HG03280 (cell line): Measurements from ENCODE around the gene TXNDC12.
"Not testable (repeated sequence)": the region's sequence is repeated elsewhere in the genome, so short reads cannot be mapped to it uniquely, and the experiment has no call there.

Source experiments
- ATAC-seq: cut with Tn5 transposase; IDR thresholded peaks from one replicate; pipeline ENCODE4 v1.9.1; 2021; ENCODE audit warnings: mild to moderate bottlenecking, moderate library complexity; ENCODE audit not compliant: unreplicated experiment

TXNDC12 gene

GRCh38 chr1:52049337-52049736, 5.7 kb downstream of the TXNDC12 start:
- ATAC-seq = not testable (repeated sequence)

GRCh38 chr1:52045666-52046195, 9.3 kb downstream of the TXNDC12 start:
- not testable (repeated sequence) for ATAC-seq

GRCh38 chr1:52045236-52045635, 9.8 kb downstream of the TXNDC12 start:
- ATAC-seq = no peak

DNA sequence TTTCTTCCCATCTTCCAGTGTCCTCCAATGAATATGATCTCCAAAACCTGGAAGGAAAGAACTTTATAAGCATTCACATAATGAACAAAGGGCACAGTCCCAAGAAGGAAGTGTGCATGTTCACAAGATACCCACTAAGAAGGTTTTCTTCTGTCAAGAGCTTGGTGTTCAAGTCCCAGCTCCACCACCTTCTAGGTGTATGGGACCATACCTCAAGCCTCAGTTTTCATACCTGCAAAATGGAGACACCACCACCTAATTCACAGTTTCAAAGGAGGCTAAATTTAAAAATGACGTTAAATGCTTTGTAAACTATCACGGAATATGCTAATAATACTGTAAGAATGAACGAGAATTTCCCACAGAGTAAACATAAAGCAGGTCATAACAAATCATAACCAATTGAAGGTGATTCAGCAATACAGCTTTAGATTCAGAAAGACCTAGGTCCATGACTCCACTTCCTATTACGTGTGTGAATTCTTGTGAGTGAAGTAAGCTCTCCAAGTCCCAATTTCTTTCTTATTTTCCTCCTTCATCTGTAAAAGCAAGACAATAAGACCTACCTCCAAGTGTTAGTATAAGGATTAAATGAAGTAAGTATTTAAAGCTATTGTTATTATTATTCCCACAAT, 13.3 kb downstream of the TXNDC12 start:
- no peak for ATAC-seq

GRCh38 chr1:52037909-52038308, 17.1 kb downstream of the TXNDC12 start:
- no peak for ATAC-seq

GRCh38 chr1:52037402-52037814, 17.6 kb downstream of the TXNDC12 start:
- no peak for ATAC-seq

- no peak for ATAC-seq
Measured at GRCh38 chr1:52034050-52034384, 21.0 kb downstream of the TXNDC12 start.

DNA sequence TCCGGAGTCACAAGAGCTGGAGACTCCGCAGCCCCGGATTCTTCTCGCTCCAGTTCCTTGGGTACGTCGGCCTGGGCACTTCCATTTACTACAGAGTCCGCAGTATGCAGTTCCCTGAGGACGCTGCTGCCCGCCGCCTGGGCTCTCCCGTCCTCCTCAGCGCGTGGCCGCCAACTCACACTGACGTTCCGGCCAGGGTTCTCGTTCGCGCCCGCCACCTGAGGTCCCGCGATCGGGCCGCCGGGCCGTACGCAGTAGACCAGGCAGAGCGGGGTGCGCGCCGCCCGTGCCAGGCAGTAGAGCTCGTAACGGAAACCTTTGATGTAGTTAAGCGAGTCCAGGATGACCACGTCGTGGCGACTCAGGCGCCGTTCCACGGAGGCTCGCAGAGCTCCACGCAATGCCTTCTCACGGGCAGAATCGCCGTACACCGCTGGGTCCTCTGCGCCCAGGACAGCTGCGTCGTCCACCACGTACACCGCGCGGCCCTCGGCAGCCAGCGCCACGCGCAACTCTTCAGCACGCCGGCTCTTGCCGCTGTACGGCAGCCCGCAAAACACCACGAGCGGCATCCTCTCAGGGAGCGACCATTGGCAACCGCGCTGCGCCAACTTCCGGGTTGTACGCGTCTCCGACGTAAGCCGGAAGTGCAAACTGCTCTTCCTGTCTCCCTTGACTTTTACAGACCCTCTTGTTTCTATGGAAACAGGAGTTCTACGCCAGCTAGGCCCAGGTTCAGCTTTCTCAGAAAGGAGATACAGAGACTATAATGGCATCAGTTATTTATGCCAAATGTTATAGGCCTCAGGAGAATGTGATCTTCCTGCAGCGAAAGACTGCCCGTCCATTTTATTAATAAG, 21.6 kb downstream of the TXNDC12 start, which contains the start of gene KTI12:
KTI12 (minus strand) TSS at position 621 of the 860 bp plus-strand sequence; CDS start at position 572, 49 bp downstream.
- ATAC-seq = peak; percentile 75

DNA sequence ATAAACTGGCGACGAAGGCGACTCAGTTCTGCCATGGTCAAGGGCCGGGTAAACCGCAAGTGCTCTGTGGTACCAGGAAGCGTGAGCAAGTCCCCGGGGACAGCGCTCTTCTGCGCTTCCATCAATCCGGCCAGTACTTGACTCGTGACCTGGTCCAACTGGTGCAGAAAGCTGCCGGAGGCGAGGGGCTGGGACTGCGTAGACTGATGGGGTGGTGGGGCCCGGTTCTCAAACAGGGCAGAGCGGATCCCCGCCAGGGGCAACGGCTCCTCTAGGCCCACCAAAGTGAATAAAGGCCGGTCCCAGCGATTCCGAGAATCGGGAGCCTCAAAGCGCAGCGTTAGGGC, 22.2 kb downstream of the TXNDC12 start:
- peak; percentile 37 for ATAC-seq

- ATAC-seq = peak; percentile 36
Measured at GRCh38 chr1:52032124-52032784, 22.7 kb downstream of the TXNDC12 start.

- ATAC-seq = not testable (repeated sequence)
Measured at GRCh38 chr1:52028839-52029238, 26.2 kb downstream of the TXNDC12 start.

DNA sequence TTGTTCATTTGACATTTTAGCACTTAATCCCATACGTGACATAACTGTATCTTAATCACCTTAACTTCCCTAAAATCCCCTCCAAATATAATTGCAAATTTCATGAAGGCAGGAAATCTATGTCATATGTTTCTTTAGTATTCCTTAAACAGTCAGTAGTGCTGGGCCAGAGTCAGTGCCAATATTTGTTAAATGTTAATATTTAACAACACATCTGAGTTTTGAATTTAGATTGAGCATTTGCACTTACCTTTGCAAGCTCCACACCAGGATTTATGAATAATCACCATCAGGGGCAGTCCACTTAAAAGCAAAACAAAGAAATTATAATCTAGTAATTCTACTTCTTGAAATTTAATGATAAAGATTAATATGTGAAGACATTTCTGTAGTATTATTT, 26.7 kb downstream of the TXNDC12 start:
- ATAC-seq = no peak

GRCh38 chr1:52026278-52026677, 28.7 kb downstream of the TXNDC12 start:
- no peak for ATAC-seq

- ATAC-seq = no peak
Measured at GRCh38 chr1:52022133-52022532, 32.9 kb downstream of the TXNDC12 start.

- no peak for ATAC-seq
Measured at GRCh38 chr1:52008071-52008809, 46.8 kb downstream of the TXNDC12 start.

DNA sequence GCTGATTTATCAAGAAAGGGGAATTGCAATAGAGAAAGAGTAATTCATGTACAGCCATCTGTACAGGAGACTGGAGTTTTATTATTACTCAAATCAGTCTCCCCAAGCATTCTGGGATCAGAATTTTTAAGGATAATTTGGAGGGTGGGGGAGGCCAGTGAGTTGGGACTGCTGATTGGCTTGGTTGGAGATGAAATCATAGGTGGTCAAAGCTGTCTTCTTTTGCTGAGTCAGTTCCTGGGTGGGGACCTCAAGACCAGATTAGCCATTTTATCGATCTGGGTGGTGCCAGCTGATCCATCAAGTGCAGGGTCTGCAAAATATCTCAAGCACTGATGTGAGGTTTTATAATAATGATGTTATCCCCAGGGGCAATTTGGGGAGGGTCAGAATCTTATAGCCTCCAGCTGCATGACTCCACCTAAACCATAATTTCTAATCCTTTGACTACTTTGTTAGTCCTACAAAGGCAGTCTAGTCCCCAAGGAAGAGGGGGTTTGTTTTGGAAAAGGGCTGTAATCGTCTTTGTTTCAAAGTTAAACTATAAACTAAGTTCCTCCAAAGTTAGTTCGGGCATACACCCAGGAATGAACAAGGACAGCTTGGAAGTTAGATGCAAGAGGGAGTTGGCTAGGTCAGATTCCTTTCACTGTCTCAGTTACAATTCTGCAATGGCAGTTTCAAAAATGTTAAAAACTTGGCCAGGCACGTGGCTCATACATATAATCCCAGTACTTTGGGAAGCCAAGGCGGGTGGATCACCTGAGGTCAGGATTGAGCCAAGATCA, 47.6 kb downstream of the TXNDC12 start:
- no peak for ATAC-seq

GRCh38 chr1:52006081-52006553, 48.9 kb downstream of the TXNDC12 start:
- not testable (repeated sequence) for ATAC-seq

- not testable (repeated sequence) for ATAC-seq
Measured at GRCh38 chr1:52005548-52005947, 49.4 kb downstream of the TXNDC12 start.

DNA sequence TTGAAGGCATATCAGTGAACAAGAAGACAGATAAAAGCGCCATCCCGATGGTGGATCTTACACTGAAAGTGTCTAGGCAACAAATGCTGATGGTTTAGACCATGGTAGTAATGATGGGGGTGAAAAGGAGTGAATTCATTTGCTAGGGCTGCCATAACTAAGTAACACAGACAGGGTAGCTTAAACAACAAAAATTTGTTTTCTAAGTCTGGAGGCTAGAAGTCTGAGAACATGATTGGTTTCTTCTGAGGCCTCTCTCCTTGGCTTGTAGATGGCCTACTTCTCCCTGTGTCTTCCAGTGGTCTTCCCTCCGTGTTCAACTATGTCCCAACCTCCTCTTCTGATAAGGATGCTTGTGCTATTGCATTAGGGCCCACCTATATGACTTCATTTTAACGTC, 51.1 kb downstream of the TXNDC12 start:
- no peak for ATAC-seq
